Neural crest cell (in vitro differentiated cells): ENCODE data around the gene MYO15B. TPM values are rescaled to one million over a fixed set of nuclear protein-coding genes. Genes with fewer than 3 reads are reported as not detected.
A peak's percentile ranks its signal among the peaks of the same experiment; 100 is the strongest.

Experiments
- DNase-seq: peaks from one replicate; pipeline ENCODE4 v3.0.0; 2021; ENCODE audit warnings: low read depth, mixed read lengths, low spot score
- H3K27ac Mint-ChIP-seq: one replicate; pipeline ENCODE4 v1.8.0; 2021; ENCODE audit warnings: mild to moderate bottlenecking, mixed read lengths; ENCODE audit not compliant: unreplicated experiment
- H3K27me3 Mint-ChIP-seq: 2 replicates; pipeline ENCODE4 v1.8.0; 2021; ENCODE audit warnings: low read depth, mild to moderate bottlenecking, mixed read lengths
- H3K36me3 Mint-ChIP-seq: 2 replicates; pipeline ENCODE4 v1.8.0; 2021; ENCODE audit warnings: low read depth, mild to moderate bottlenecking, mixed read lengths
- H3K4me1 Mint-ChIP-seq: 2 replicates; pipeline ENCODE4 v1.8.0; 2021; ENCODE audit warnings: mixed read lengths
- H3K4me3 Mint-ChIP-seq: one replicate; pipeline ENCODE4 v1.8.0; 2021; ENCODE audit warnings: mild to moderate bottlenecking, mixed read lengths
- H3K9me3 Mint-ChIP-seq: 2 replicates; pipeline ENCODE4 v1.8.0; 2021; ENCODE audit warnings: mixed read lengths
- total RNA-seq: library from RNA; stranded (reverse); gene quantifications from 2 replicates; pipeline ENCODE4 v1.2.1, GENCODE V29; 2021
- TF ChIP-seq, protein P1 (sequence below): fragments of 200-600 bp; sonication (generic); conservative IDR thresholded peaks from 2 replicates; pipeline ENCODE4 v1.5.0; 2021; ENCODE audit warnings: antibody characterized with exemption, mild to moderate bottlenecking

MYO15B gene
- total RNA-seq, 1 donor from 2014 or later, result 23.7 TPM

DNA sequence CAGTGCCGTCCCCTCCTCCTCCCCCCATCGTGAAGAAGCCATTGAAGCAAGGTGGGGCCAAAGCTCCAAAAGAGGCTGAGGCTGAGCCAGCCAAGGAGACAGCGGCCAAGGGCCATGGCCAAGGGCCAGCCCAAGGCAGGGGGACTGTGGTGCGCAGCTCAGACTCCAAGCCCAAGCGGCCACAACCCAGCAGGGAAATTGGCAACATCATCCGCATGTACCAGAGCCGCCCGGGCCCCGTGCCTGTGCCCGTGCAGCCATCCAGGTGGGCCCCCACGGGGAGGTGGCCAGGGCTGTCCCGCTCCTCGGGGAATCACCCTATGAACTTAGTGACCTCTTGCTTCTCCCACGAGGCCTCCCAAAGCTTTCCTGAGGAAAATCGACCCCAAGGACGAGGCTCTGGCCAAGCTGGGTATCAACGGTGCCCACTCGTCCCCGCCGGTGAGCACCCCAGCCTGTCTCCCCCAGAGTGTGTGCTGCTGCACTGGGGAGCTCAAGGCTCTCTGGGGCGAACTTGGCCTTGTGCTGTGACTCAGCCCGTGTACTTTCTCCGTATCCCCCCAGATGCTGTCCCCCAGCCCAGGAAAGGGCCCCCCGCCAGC is 29.0 kb downstream of the MYO15B start:
- Mint-ChIP-seq H3K27ac (no peak overlapping the region), H3K4me3 (no peak overlapping the region), H3K9me3 (no peaks in the 10 kb centered on the region), H3K4me1 (no peaks in the 10 kb centered on the region), H3K36me3 (no peaks in the 10 kb centered on the region), H3K27me3 (no peaks in the 10 kb centered on the region)
- no peak for DNase-seq
- TF ChIP-seq, protein P1, sequence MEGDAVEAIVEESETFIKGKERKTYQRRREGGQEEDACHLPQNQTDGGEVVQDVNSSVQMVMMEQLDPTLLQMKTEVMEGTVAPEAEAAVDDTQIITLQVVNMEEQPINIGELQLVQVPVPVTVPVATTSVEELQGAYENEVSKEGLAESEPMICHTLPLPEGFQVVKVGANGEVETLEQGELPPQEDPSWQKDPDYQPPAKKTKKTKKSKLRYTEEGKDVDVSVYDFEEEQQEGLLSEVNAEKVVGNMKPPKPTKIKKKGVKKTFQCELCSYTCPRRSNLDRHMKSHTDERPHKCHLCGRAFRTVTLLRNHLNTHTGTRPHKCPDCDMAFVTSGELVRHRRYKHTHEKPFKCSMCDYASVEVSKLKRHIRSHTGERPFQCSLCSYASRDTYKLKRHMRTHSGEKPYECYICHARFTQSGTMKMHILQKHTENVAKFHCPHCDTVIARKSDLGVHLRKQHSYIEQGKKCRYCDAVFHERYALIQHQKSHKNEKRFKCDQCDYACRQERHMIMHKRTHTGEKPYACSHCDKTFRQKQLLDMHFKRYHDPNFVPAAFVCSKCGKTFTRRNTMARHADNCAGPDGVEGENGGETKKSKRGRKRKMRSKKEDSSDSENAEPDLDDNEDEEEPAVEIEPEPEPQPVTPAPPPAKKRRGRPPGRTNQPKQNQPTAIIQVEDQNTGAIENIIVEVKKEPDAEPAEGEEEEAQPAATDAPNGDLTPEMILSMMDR, result no peak

DNA sequence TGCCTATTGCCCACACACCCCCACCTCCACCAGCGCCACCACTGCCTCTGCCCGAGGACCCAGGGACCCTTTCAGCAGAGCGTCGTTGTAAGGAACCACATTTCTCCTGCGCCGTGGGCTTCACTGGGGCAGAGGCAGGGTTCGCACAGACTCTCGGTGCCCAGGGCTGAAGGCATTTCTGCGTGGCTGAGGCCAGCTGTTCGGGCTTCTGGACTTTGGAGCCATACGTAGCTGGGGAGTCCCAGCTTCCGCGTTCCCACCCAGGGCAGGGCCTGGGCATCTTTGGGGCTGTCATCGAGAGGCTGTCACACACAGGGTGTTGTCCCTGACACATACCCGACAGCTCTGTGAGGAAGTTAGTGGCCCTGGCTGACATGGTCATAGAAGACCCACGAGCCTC is 29.6 kb downstream of the MYO15B start:
- no peaks in the 10 kb centered on the region for H3K27me3 Mint-ChIP-seq
- no peak for DNase-seq
- H3K36me3 Mint-ChIP-seq, result no peaks in the 10 kb centered on the region
- H3K27ac Mint-ChIP-seq, result peak overlapping the region; percentile 57
- H3K9me3 Mint-ChIP-seq, result no peaks in the 10 kb centered on the region
- H3K4me1 Mint-ChIP-seq, result peaks cover 4% of the 10 kb centered on the region
- TF ChIP-seq, protein P1, result no peak
- no peak overlapping the region for H3K4me3 Mint-ChIP-seq

DNA sequence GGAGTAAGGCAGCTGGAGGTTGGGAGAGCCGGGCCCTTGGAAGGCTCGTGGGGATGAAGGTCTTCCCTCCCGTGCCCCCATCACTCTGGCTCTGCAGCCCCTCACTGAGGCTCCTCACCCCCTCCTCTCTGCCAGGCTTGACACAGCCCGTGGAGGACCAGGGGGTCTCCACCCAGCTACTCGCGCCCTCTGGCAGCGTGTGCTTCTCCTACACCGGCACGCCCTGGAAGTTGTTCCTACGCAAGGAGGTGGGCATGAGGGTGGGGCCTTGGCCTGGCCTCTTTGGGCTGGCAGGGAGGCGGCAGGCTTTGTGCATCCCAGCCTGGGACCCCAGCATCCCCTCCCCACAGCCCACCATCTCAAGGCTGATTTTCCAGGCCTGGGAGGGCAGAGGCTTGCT is 30.1 kb downstream of the MYO15B start:
- Mint-ChIP-seq H3K9me3 (no peaks in the 10 kb centered on the region), H3K27ac (peak overlapping the region; percentile 57), H3K27me3 (peaks cover 2% of the 10 kb centered on the region), H3K36me3 (no peaks in the 10 kb centered on the region), H3K4me1 (peaks cover 8% of the 10 kb centered on the region), H3K4me3 (no peak overlapping the region)
- TF ChIP-seq, protein P1, result no peak
- DNase-seq, result no peak

DNA sequence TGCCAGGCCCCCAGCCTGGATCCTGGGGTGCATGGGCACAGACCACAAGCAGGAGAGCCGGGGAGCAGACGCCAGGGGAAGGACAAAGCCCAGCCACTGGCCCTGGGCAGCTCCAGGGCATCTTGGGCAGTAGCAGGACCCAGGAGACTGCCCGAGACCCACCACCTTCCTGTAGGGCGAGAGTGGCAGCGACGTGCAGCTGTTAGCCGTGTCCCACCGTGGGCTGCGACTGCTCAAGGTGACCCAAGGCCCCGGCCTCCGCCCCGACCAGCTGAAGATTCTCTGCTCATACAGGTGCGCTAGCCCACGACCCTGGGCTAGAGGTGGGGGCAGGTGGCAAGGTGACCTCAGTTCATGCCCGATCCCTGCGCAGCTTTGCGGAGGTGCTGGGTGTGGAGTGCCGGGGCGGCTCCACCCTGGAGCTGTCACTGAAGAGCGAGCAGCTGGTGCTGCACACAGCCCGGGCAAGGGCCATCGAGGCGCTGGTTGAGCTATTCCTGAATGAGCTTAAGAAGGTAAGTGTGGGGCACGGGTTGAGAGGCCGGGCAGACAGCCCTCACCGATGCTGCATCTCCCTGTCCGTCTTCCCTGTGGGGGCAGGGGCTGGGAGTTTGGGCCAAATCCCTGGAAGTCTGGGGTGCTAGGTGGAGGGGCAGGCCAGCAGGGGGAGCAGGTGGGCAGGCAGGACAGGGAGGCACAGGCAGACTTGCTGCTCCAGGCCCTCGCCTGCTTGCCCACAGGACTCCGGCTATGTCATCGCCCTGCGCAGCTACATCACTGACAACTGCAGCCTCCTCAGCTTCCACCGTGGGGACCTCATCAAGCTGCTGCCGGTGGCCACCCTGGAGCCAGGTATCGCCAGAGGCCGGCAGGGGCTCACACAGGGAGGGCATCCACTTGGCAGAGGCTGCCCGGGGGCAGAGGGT is 32.2 kb downstream of the MYO15B start:
- Mint-ChIP-seq H3K4me3 (no peak overlapping the region), H3K27ac (no peak overlapping the region), H3K27me3 (peaks cover 3% of the 10 kb centered on the region), H3K4me1 (peaks cover 9% of the 10 kb centered on the region), H3K9me3 (no peaks in the 10 kb centered on the region), H3K36me3 (no peaks in the 10 kb centered on the region)
- DNase-seq, result peak; percentile 70
- TF ChIP-seq, protein P1, result peak; percentile 64

DNA sequence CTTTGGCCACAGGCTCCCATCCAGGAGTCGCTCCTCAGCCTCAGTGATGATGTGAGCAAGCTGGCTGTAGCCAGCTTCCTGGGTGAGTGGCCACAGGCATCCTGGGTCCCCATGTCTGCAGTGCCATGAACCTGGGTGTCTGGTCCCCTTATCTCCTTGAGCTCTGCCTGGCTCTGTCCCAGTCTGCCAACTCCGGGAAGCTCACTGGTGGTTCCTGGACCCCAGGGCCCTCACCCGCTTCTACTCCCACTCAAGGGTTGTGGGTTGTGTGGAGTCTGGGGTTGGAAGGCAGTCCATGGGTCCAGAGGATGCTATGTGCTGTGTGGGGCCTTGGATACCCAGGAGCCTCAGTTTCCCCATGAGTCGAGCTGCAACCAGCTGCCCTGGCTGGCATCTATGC is 33.9 kb downstream of the MYO15B start:
- Mint-ChIP-seq H3K27me3 (peaks cover 3% of the 10 kb centered on the region), H3K9me3 (no peaks in the 10 kb centered on the region), H3K27ac (no peak overlapping the region), H3K36me3 (no peaks in the 10 kb centered on the region), H3K4me1 (peaks cover 9% of the 10 kb centered on the region), H3K4me3 (no peak overlapping the region)
- DNase-seq, result no peak
- TF ChIP-seq, protein P1, result no peak
